ENCODE measurements around the gene SLC22A4.

The SLC22A4 gene

DNA sequence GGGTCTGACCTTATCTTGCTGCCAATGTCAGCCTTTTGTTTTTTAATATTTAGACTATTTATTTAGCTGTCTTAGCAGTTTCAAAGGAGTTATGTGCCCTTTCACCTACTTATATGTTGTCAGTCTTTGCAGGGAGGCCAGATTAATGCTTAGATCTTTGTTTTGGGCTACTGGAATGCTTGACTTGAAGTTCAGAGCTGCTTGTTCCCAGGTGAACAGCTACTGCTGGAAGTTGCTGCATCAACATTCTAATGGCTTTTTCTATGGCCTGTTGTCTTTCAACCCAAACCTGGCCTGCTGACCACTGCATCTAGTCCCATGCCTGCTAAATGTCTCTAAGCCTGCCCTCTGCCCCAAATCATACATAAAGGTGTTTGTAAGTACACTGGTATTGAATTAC lies 78.3 kb downstream of the SLC22A4 start:
- Histone ChIP-seq H3K9me3 (ENCODE audit: control insufficient read depth, insufficient read depth, low read depth, low read length) (no peaks in the 10 kb centered on the region), H3K27me3 (ENCODE audit: control insufficient read depth, insufficient read depth, low read length) (peaks cover 22% of the 10 kb centered on the region), H3K36me3 (ENCODE audit: control insufficient read depth, insufficient read depth, low read length) (no peaks in the 10 kb centered on the region), H3K27ac (ENCODE audit: low read depth, low read length) (no peak overlapping the region), H3K9ac (ENCODE audit: low read length) (no peak overlapping the region), H3K4me3 (ENCODE audit: low read depth, low read length) (no peak overlapping the region), H3K4me1 (ENCODE audit: control insufficient read depth, insufficient read depth, low read length) (peaks cover 4% of the 10 kb centered on the region; the same call in 1 of the 2 replicates)

DNA sequence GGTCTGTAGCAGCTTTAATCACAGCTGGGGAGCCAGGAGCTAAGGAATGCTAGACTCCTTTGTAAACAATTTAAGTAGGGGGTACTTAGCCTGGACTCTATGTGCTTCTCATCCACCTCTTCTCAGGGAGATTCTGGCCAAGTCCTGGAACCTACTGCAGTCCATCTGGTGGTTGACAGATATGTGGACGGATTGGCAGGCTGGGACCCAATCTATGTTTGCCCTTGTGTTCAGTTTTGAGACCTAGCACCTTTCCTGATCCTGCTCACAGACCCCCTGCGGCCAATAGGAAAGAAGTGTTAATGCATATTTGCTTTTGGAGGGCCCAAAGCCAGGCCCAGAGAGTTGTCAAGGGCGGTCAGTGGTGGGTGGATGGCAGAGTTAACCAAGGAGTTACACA lies 81.8 kb downstream of the SLC22A4 start:
- H3K4me1 ChIP-seq (ENCODE audit: control insufficient read depth, insufficient read depth, low read length) = no peaks in the 10 kb centered on the region

DNA sequence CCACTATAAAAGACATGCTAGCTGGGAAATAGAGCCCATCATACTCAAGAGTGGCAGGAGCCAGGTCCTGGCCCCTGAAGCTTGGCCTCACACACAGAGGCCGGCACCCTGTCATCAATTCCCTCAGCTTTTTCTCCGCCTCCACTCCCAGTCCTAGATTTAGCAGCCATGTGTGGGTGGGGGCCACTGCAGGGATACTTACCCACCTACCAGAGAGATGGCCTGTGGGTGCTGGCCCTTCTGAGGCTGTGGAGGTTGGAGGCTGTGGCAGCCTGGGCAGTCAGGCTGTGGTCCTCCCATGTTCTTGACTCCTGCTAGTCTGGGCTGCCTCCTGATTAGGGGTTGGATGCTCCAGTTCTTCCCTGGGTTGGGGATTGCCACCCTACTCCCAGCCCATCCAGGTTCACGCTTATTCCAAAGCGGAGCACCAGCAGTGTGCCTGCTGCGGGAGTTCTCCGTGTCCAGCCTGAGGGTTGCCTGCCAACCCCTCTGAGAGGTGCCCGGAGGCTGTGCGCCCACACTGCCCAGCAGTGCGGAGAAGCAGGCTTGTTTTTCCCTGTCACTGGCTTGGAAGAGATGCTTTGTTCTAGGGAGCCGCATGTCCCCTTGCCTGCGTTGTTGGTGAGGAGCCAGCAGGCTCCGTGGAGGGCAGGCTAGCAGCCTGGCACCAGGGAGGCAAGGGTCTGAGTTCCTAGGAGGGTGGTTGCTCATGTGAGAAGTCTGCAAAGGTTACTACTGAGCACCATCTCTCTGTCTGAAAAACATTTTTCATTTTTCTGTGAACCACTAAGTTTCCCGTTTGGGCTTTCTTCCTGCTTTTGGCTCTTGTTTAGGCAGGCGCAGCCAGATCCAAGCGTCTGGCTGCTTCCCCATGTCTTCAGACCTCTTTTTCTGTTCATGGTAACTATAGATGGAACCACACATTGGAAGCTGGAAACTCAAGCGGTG lies 82.8 kb downstream of the SLC22A4 start:
- Histone ChIP-seq H3K4me3 (ENCODE audit: low read depth, low read length) (no peak overlapping the region), H3K9ac (ENCODE audit: low read length) (no peak overlapping the region), H3K27me3 (ENCODE audit: control insufficient read depth, insufficient read depth, low read length) (no peaks in the 10 kb centered on the region), H3K9me3 (ENCODE audit: control insufficient read depth, insufficient read depth, low read depth, low read length) (no peaks in the 10 kb centered on the region), H3K4me1 (ENCODE audit: control insufficient read depth, insufficient read depth, low read length) (no peaks in the 10 kb centered on the region), H3K36me3 (ENCODE audit: control insufficient read depth, insufficient read depth, low read length) (peaks cover 3% of the 10 kb centered on the region; the same call in 1 of the 2 replicates), H3K27ac (ENCODE audit: low read depth, low read length) (no peak overlapping the region)

More for the DNA sequence above, 81.8 kb downstream of the SLC22A4 start:
- H3K4me3 ChIP-seq (ENCODE audit: low read depth, low read length) = no peak overlapping the region
- H3K9ac ChIP-seq (ENCODE audit: low read length) = no peak overlapping the region
- H3K27me3 ChIP-seq (ENCODE audit: control insufficient read depth, insufficient read depth, low read length) = peaks cover 8% of the 10 kb centered on the region
- no peak overlapping the region for H3K27ac ChIP-seq (ENCODE audit: low read depth, low read length)
- no peaks in the 10 kb centered on the region for H3K9me3 ChIP-seq (ENCODE audit: control insufficient read depth, insufficient read depth, low read depth, low read length)
- H3K36me3 ChIP-seq (ENCODE audit: control insufficient read depth, insufficient read depth, low read length) = peaks cover 3% of the 10 kb centered on the region; the same call in 1 of the 2 replicates

DNA sequence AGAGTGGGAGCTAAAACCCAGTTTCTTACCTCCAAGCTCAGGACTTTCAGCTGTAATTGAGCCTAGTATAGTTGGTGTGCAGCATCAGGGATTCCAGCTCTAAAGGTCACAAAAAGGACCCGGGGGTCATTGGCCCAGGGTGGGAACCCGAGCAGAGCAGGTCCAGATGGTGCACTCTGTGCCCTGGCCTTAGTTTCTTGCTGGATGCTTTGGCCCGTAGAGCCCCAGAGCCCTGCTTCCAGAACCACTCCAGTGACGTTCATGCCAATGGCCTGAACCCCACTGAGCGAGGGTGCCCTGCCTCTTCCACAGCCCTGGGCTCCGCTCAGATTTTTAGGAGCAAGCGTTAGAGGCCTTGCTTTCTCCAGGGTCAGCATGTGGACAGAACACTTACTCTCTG lies 83.5 kb downstream of the SLC22A4 start:
- no peaks in the 10 kb centered on the region for H3K27me3 ChIP-seq (ENCODE audit: control insufficient read depth, insufficient read depth, low read length)
- H3K9me3 ChIP-seq (ENCODE audit: control insufficient read depth, insufficient read depth, low read depth, low read length) = no peaks in the 10 kb centered on the region
- no peak overlapping the region for H3K9ac ChIP-seq (ENCODE audit: low read length)
- peaks cover 3% of the 10 kb centered on the region; the same call in 1 of the 2 replicates for H3K36me3 ChIP-seq (ENCODE audit: control insufficient read depth, insufficient read depth, low read length)
- H3K4me3 ChIP-seq (ENCODE audit: low read depth, low read length) = no peak overlapping the region
- H3K4me1 ChIP-seq (ENCODE audit: control insufficient read depth, insufficient read depth, low read length) = no peaks in the 10 kb centered on the region
- H3K27ac ChIP-seq (ENCODE audit: low read depth, low read length) = no peak overlapping the region

DNA sequence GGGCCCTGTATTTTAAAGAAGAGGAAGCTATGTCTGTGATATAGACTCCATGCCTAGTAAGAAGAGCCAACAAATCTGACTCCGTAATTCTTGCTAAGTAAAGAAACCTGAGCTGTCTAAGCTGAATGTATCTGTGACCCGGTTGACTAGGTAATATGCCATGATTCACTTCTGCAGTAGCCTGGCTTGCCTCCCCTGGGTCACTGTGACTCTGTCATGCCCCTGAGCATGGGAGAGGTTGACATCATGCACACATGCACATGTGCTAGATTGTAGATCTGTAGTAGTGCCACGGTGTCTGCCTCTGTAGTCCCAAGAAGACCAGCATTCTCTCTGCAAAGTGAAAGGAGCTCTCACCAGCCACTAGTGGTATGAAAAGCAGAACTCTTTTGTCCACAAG lies 84.4 kb downstream of the SLC22A4 start:
- no peaks in the 10 kb centered on the region for H3K4me1 ChIP-seq (ENCODE audit: control insufficient read depth, insufficient read depth, low read length)
- no peak overlapping the region for H3K9ac ChIP-seq (ENCODE audit: low read length)
- no peak overlapping the region for H3K27ac ChIP-seq (ENCODE audit: low read depth, low read length)
- H3K27me3 ChIP-seq (ENCODE audit: control insufficient read depth, insufficient read depth, low read length) = no peaks in the 10 kb centered on the region
- H3K36me3 ChIP-seq (ENCODE audit: control insufficient read depth, insufficient read depth, low read length) = peaks cover 3% of the 10 kb centered on the region; the same call in 1 of the 2 replicates
- no peaks in the 10 kb centered on the region for H3K9me3 ChIP-seq (ENCODE audit: control insufficient read depth, insufficient read depth, low read depth, low read length)
- no peak overlapping the region for H3K4me3 ChIP-seq (ENCODE audit: low read depth, low read length)

DNA sequence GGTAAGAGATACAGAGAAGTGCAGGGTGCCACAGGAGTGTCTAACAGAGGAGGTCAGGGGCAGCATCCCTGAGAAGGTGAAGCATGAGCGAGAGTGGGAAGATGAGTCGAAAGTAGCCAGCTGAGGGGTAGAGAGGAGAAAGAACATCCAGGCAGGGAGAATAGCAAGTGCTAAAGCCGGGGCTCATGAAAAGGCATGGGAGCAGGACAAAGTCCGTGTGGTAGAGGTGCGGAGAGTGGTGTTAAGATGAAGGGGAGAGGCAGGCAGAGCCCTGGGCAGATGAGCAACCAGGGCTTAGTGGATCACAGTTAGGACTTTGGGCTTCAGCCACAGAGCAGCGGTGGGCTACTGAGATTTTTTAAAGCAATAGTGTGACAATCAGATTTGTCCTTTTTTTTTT lies 85.9 kb downstream of the SLC22A4 start:
- Histone ChIP-seq H3K27me3 (ENCODE audit: control insufficient read depth, insufficient read depth, low read length) (no peaks in the 10 kb centered on the region), H3K9me3 (ENCODE audit: control insufficient read depth, insufficient read depth, low read depth, low read length) (no peaks in the 10 kb centered on the region), H3K27ac (ENCODE audit: low read depth, low read length) (no peak overlapping the region; the same call in 1 of the 2 replicates), H3K36me3 (ENCODE audit: control insufficient read depth, insufficient read depth, low read length) (peaks cover 3% of the 10 kb centered on the region; the same call in 1 of the 2 replicates), H3K4me3 (ENCODE audit: low read depth, low read length) (no peak overlapping the region), H3K4me1 (ENCODE audit: control insufficient read depth, insufficient read depth, low read length) (no peaks in the 10 kb centered on the region), H3K9ac (ENCODE audit: low read length) (no peak overlapping the region)

DNA sequence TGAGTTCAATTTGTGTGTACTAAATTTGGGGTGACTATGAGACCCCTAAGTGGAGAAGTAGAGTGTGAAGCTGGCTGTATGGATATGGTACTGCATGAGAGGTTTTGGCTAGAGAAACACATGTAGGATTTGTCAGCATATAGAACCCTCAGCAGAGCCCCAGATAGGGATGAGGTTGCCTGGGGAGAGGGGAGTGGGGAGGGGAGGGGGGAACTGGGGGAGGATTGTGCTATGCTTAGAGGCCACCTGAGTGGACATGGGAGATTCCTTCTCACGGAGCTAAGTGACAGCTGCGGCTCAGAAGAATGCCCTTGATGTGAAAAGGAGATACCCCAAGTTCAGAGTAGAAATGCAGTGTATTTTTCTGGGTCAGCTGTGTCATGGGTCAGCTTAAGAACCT lies 86.5 kb downstream of the SLC22A4 start:
- Histone ChIP-seq H3K4me1 (ENCODE audit: control insufficient read depth, insufficient read depth, low read length) (no peaks in the 10 kb centered on the region), H3K9me3 (ENCODE audit: control insufficient read depth, insufficient read depth, low read depth, low read length) (no peaks in the 10 kb centered on the region), H3K9ac (ENCODE audit: low read length) (no peak overlapping the region), H3K27ac (ENCODE audit: low read depth, low read length) (no peak overlapping the region), H3K4me3 (ENCODE audit: low read depth, low read length) (no peak overlapping the region), H3K36me3 (ENCODE audit: control insufficient read depth, insufficient read depth, low read length) (peaks cover 3% of the 10 kb centered on the region; the same call in 1 of the 2 replicates), H3K27me3 (ENCODE audit: control insufficient read depth, insufficient read depth, low read length) (no peaks in the 10 kb centered on the region)

DNA sequence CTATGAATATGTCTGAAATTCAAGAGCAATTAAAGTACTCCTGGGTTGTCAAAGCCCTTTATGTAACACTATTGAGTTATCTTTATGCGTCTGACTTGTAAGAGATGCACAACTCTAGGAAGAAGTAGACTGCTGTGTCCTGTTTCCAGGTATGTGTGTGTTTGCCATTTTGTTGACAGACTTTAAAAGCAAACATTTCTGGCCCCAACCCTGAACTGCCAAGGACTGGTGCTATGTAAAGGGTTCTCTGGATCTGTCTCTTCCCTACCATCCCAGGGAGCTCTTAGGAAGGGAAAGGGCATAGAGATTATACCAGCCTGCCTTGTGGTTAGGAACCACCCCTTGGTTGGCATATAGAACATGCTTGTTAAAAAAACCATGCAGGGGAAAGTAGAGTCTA lies 87.4 kb downstream of the SLC22A4 start:
- Histone ChIP-seq H3K4me1 (ENCODE audit: control insufficient read depth, insufficient read depth, low read length) (peaks cover under 1% of the 10 kb centered on the region), H3K36me3 (ENCODE audit: control insufficient read depth, insufficient read depth, low read length) (peaks cover 3% of the 10 kb centered on the region; the same call in 1 of the 2 replicates), H3K27me3 (ENCODE audit: control insufficient read depth, insufficient read depth, low read length) (no peaks in the 10 kb centered on the region), H3K4me3 (ENCODE audit: low read depth, low read length) (no peak overlapping the region), H3K27ac (ENCODE audit: low read depth, low read length) (no peak overlapping the region), H3K9me3 (ENCODE audit: control insufficient read depth, insufficient read depth, low read depth, low read length) (no peaks in the 10 kb centered on the region), H3K9ac (ENCODE audit: low read length) (no peak overlapping the region)

DNA sequence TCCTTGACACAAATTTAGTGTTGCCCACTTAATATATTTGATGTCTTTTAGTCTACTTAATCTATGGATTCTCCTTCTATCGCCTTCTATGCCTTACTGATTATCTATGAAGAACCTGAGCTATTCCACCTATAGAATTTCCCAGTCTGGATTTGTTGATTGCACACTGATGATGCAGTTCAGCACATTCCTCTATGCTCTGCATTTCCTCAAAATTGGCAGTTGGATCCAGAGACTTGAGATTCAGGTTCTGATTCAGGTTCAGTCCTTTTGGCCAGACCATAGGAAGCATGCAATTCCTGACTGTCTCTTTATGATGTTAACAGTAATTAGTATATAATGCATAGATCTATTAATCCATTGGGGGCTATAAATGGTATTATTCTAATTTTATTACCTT lies 89.1 kb downstream of the SLC22A4 start:
- H3K36me3 ChIP-seq (ENCODE audit: control insufficient read depth, insufficient read depth, low read length) = peaks cover 3% of the 10 kb centered on the region; the same call in 1 of the 2 replicates

DNA sequence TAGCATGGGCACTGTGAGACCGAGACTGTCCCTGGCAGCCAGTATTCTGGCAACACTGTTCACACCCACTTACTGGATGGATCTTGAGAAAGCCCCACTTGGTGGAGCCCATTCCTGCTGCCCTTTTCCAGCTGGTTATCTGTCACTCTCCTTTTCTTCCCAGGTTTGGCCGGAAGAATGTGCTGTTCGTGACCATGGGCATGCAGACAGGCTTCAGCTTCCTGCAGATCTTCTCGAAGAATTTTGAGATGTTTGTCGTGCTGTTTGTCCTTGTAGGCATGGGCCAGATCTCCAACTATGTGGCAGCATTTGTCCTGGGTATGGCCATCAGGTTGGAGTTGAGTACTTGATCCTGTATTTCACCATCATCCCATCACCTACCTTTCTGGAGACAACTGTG lies 89.8 kb downstream of the SLC22A4 start:
- H3K27ac ChIP-seq (ENCODE audit: low read depth, low read length) = no peak overlapping the region
- H3K9me3 ChIP-seq (ENCODE audit: control insufficient read depth, insufficient read depth, low read depth, low read length) = no peaks in the 10 kb centered on the region
- no peaks in the 10 kb centered on the region for H3K27me3 ChIP-seq (ENCODE audit: control insufficient read depth, insufficient read depth, low read length)
- H3K36me3 ChIP-seq (ENCODE audit: control insufficient read depth, insufficient read depth, low read length) = no peaks in the 10 kb centered on the region
- peaks cover 17% of the 10 kb centered on the region for H3K4me1 ChIP-seq (ENCODE audit: control insufficient read depth, insufficient read depth, low read length)
- H3K4me3 ChIP-seq (ENCODE audit: low read depth, low read length) = no peak overlapping the region
- no peak overlapping the region for H3K9ac ChIP-seq (ENCODE audit: low read length)

More for the DNA sequence above, 89.1 kb downstream of the SLC22A4 start:
- Histone ChIP-seq H3K27me3 (ENCODE audit: control insufficient read depth, insufficient read depth, low read length) (no peaks in the 10 kb centered on the region), H3K9me3 (ENCODE audit: control insufficient read depth, insufficient read depth, low read depth, low read length) (no peaks in the 10 kb centered on the region), H3K4me3 (ENCODE audit: low read depth, low read length) (no peak overlapping the region), H3K4me1 (ENCODE audit: control insufficient read depth, insufficient read depth, low read length) (peaks cover 12% of the 10 kb centered on the region), H3K9ac (ENCODE audit: low read length) (no peak overlapping the region), H3K27ac (ENCODE audit: low read depth, low read length) (no peak overlapping the region)

DNA sequence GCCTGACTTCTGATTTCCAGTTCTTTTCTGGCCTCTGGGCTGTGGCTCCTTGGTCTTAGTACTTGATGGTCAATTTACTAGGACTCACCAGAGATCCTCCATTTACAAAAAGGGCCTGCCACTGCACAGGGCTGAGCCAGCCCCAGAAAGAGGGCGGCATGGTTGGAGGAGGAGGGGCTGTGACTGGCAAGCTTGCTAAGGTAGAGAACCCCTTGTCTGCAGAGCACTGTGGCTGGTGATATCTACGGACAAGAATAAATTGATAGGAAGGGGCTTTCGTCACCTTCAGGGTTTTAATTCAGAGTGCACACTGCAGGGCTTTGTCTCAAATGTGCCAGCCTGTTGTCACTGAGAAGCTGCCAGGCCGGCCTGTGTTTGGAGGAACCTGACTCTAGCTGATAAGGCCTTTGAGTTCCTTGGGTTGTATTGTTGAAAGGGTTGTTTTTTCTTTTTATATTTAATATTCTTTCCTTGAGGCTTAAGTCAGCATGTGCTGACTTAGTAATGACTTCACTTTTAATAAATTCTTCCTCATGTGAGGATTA lies 90.4 kb downstream of the SLC22A4 start:
- no peaks in the 10 kb centered on the region for H3K9me3 ChIP-seq (ENCODE audit: control insufficient read depth, insufficient read depth, low read depth, low read length)
- H3K27ac ChIP-seq (ENCODE audit: low read depth, low read length) = no peak overlapping the region
- H3K9ac ChIP-seq (ENCODE audit: low read length) = no peak overlapping the region
- peaks cover 20% of the 10 kb centered on the region for H3K4me1 ChIP-seq (ENCODE audit: control insufficient read depth, insufficient read depth, low read length)
- no peaks in the 10 kb centered on the region for H3K27me3 ChIP-seq (ENCODE audit: control insufficient read depth, insufficient read depth, low read length)
- H3K36me3 ChIP-seq (ENCODE audit: control insufficient read depth, insufficient read depth, low read length) = no peaks in the 10 kb centered on the region
- no peak overlapping the region for H3K4me3 ChIP-seq (ENCODE audit: low read depth, low read length)

All from HUES6 (cell line).